D721Med (cell line): ENCODE data around the gene SH3RF2.

Source experiments
- DNase-seq: peaks from one replicate; pipeline ENCODE4 v3.0.0; 2011; ENCODE audit warnings: low spot score; ENCODE audit not compliant: insufficient read length
- FAIRE-seq: peaks from 2 replicates; lab custom pipeline; 2011; peaks lifted over from hg19 to GRCh38; lab: Jason Lieb, UNC
- CTCF ChIP-seq: IDR thresholded peaks from 2 replicates; pipeline ENCODE4 v1.5.1; 2012; ENCODE audit warnings: mild to moderate bottlenecking, control low read depth; ENCODE audit not compliant: insufficient read depth; ENCODE audit errors: missing control alignments

The SH3RF2 gene

DNA sequence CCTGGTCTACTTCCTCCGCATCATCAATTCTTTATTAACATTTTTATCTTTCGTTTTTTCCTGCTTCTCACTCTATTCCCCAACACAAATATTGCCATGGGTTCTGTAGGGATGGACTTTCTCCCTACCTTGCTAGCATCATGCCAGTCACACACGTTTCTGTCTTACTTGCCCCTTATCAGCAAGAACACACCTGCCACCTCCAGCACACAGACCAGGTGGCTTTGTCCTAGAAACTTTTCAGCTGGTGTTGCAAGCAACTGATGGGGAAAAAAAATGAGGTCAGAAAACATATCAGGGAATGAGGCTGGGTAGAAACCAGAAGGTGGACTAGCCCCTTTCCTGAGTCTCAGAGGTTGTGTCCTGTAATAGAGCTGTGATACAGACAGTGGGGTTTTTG, 5.8 kb downstream of the SH3RF2 start:
- no peak for TF ChIP-seq CTCF
- no peak for DNase-seq
- FAIRE-seq: no peak

DNA sequence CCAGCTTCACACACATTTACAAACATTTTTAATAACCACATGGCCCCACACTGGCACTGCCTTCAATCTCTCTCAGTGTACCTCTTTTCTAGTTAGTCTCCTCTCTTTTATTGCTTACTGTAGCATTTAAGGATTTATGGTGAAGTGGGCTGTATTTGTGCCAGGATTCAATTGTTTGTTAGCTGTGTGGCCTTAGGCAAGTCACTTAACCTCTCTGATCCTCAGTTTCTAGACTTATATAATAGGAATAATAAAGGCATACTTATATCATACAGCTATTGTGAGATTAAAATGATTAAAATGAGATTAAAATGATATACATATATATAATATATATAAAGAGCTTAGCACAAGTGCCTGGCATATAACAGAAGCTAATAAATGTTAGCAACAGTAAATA, 6.4 kb downstream of the SH3RF2 start:
- no peak for DNase-seq
- FAIRE-seq: no peak

DNA sequence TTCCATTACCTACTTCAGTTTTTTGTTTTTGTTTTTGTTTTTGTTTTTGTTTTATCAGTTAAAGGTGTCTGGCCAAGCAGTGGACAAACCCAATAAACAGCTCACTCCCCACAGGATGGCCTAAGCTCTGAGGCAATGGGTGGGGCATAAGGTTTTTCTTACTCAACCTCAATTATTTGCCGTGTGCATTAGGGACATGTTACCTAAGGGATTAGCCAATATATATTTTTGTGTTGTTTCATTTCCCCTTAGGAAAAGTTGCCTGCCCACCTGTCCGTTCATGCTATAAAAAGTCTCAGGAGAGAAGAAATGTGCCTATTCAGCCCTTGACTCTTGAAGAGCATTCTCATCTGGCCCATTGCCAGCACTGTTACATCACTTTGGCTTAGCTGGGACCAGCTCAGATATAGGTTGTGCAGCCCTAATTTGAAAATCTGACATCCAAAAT, 7.3 kb downstream of the SH3RF2 start:
- no peak for FAIRE-seq
- DNase-seq: no peak
- TF ChIP-seq CTCF: no peak

More for the DNA sequence above, 6.4 kb downstream of the SH3RF2 start:
- no peak for TF ChIP-seq CTCF

DNA sequence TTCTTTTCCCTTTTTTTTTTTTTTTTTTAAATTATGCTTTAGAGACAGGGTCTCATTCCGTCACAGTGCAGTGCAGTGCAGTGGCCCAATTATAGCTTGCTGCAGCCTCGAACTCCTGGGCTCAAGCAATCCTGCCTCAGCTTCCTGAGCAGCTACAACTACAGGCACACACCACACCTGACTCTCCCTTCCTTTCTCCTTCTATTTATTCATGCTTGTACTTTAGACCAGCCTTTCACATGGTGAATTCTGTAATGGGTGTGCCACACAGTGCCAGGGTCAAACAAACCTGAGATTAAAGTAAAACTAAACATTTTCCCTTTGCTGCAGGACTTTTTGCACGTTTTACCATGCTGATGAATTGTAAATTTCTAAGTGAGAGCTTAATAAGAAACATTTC, 8.0 kb downstream of the SH3RF2 start:
- DNase-seq (no peak), FAIRE-seq (no peak)
- no peak for TF ChIP-seq CTCF

GRCh38 chr5:145945620-145946111, 9.3 kb downstream of the SH3RF2 start:
- no peak for FAIRE-seq
- no peak for TF ChIP-seq CTCF
- no peak for DNase-seq

DNA sequence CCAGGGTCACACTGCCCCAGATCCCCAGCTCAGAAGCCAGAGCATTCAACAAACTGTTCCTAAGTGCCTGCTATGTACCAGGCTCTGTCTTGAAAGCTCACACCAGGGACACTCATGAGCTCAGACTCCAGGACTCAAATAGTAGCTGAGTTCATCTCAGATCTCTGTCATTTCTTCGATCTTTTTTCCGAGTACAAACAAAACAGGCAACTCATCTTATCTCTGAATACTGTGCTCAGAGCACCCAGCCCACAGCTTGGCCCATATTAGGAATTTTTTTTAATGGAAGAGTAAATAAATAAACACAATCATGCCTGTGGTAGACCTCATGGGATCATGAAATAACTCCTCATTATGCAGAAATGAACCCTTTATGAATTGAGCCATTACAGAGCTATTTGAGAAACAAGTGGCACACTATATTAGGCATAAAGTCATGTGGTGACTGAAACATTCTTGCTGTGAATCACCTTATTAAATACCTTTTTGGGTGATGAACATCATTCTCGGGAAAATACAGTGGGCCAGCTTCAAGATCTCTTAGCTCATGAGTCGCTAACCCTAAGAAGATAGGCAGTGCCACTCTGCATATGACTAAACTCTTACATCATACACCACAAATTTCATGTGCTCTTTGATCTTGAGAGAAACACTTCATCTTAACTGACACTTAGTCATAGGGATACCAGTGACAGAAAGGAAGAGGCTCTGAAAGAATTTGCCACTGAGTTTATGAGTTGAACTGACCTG, 9.9 kb downstream of the SH3RF2 start:
- no peak for FAIRE-seq
- no peak for TF ChIP-seq CTCF
- DNase-seq: no peak

- TF ChIP-seq CTCF: no peak
- no peak for DNase-seq
- no peak for FAIRE-seq
These were observed 11.2 kb downstream of the SH3RF2 start for GRCh38 chr5:145947581-145947980.
